Stimulated activated CD4-positive, alpha-beta T cell treated with anti-CD3 and anti-CD28 coated beads, Interleukin-1b, Interleukin-23, amount 100 ng/mL, for 48 hours (primary cell): ENCODE results near the gene BTD.
"Not testable (repeated sequence)": the region's sequence is repeated elsewhere in the genome, so short reads cannot be mapped to it uniquely, and the experiment has no call there.

Experiments
- DNase-seq: peaks from one replicate; pipeline ENCODE4 v3.0.0-alpha.2; 2020

BTD gene, protein sequence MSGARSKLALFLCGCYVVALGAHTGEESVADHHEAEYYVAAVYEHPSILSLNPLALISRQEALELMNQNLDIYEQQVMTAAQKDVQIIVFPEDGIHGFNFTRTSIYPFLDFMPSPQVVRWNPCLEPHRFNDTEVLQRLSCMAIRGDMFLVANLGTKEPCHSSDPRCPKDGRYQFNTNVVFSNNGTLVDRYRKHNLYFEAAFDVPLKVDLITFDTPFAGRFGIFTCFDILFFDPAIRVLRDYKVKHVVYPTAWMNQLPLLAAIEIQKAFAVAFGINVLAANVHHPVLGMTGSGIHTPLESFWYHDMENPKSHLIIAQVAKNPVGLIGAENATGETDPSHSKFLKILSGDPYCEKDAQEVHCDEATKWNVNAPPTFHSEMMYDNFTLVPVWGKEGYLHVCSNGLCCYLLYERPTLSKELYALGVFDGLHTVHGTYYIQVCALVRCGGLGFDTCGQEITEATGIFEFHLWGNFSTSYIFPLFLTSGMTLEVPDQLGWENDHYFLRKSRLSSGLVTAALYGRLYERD

GRCh38 chr3:15601399-15602145 is at the start of gene BTD, which contains the start of gene HACL1:
TSS of gene BTD (plus strand) at chr3:15601745. CDS start at chr3:15635440, 33,695 bp downstream.
TSS of gene HACL1 (minus strand) at chr3:15601569. CDS start at chr3:15601463, 106 bp downstream.
- peak; percentile 99 for DNase-seq

DNA sequence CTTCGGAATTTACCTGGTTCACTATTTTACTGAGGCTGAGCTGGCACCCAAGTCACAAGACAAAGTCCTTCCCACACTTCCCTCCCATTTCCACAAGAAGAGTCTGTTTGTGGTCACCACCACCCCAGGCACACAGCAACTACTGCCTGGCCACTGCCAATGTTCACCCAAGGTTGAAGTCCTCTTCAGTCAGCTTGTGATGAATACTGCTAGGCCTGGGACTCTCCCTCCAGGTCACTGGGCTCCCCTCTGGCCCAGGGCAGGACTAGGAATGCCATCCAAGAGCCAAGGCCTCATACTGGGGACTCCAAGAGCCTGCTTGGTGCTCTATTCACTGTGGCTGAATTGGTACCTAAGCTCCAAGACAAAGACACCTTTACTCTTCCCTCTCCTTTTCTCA is 49.6 kb upstream of the BTD start:
- DNase-seq, result no peak

DNA sequence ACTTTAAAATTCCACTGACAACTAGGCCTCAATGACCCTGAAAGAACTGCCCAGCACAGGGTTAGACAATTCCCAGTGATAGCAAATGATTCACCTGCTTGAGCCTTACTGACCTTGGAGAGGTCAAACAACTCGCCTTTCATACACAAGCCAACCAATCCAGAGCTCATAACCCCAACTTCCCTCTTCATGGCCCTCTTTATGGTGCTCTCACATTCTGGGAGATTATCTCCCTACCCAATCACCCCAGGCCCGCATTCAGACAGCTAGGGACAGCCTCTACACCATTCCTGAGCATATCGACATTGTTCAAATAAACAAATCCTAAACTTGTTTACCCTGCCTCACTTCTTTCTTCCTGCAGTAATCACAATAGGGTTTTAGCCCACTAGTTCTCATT is 47.8 kb upstream of the BTD start:
- DNase-seq, result no peak

DNA sequence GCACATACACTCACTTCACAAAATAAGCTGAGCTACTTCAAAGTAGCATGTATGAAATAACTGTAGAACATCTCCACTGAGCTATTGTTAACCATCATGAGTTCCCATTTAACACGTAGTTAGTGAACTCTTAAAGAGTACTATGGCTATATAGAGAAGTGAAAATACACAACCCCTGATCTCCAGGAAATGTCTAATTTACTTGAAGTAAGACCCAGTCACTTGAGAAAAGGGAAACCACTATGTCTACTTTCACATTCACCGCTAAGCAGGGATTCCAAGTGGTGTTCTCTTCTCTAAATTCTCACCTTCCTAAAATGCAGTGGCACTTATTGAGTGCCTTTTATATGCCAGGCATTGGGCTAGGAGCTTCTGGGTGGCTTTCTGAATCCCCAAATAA is 45.0 kb upstream of the BTD start:
- no peak for DNase-seq

GRCh38 chr3:15557511-15557946 is 44.0 kb upstream of the BTD start:
- peak; percentile 37 for DNase-seq

DNA sequence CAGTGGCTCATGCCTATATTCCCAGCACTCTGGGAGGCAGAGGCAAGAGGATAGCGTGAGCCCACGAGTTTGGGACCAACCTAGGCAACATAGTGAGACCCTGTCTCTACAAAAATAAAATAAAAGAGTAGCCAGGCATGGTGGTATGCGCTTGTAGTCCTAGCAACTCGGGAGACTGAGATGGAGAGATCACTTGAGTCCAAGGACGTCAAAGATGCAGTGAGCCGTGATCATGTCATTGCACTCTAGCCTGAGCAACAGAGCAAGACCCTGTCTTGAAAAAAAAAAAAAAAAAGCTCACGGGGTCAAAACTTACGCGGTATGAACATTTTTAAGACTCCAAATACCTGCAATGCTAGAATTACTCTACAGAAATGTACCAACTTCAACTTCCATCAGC is 43.0 kb upstream of the BTD start:
- DNase-seq, result no peak

GRCh38 chr3:15562560-15562959 is 39.0 kb upstream of the BTD start:
- DNase-seq, result no peak

DNA sequence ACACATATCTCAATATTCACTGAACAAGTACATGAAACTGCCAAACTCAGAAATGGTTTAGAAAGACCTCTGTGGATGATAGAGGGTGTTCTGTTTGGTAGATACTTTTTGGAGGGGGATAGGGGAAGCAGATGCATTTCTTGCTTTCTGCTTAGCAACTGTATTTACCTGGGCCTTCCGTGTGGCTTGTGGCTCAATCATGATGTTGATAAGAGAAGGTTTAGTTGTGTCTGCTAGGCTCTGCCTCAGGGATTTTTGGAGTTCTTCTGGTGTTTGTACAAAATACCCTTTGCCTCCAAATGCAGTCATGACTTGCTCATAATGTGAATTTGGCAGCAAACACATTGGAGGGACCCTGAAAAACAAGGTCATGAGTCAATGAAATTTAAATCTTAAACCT is 38.4 kb upstream of the BTD start:
- DNase-seq, result no peak

DNA sequence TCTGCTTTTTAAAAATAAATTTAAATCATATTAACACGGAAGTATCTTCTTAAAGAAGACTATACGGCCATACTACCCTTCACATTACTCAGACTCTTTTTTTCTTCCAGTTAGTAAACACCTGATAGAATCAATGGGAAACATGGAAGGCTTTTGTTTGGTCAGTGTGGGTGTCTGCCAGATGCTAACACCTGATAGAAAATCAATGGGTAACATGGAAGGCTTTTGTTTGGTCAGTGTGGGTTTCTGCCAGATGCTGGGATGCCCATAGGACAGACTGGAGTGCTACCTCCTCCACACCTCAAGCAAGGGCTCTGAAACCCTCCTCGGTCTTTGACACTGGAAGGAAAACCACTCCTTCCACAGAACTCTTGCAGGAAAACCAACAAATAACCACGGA is 29.4 kb upstream of the BTD start:
- DNase-seq, result no peak

DNA sequence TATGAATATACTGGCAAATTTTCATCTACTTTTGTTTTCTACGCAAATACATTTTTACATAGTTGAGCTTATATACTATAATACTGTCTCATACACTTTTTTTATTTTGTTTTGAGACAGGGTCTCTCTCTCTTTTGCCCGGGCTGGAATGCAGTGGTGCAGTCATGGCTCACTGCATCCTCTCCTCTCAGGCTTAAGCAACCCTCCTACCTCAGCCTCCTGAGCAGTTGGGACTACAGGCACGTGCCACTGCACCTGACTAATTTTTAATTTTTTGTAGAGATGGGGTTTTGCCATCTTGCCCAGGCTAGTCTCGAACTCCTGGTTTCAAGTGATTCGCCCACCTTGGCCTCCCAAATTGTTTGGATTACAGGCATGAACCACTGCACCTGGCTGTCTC is 26.1 kb upstream of the BTD start:
- no peak for DNase-seq

DNA sequence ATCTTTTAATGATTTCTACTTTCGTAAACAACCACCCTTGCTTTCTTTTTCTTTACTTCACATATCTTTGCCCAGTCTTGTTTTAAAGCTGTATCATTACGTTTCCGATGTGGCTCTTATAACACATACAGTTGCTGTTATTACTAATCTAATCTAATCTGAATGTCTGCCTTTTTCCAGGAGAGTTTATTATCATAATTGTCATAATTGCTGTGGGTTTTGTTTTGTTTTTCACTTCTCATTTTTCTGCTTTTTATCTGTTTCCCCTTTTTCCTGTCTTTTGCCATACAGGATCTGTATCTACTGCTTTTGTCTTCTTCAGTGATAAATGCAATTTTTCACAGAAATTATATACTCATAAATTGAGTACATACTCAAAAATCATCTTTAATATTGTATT is 25.1 kb upstream of the BTD start:
- no peak for DNase-seq

DNA sequence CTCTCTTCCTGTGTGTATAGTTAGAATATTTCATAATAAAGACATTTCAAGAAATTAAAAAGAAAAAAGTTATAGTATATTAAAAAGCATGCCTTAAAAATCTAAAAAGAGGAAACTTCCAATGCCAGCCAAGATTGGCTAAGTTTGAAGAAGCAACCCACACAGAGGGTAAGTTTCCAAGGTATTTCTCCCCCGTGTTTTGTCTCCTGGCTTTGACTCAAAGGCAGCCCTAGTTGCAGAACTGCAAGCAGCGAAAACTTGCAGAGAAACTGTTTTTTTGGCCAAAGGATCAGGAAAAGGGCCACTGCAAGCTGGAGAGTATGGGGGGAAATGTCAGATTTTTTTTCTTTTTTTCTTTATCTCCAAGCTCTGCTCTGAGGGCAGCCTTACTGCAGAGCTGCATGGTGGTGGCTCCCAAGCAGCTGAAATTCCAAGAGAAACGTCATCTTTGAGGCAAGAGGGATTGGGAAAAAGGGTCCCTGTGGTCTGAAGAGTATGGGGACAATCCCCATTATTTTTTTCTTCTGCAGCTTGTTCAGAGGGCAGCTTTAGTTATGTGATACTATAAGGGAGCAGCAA is 23.2 kb upstream of the BTD start:
- DNase-seq, result no peak

DNA sequence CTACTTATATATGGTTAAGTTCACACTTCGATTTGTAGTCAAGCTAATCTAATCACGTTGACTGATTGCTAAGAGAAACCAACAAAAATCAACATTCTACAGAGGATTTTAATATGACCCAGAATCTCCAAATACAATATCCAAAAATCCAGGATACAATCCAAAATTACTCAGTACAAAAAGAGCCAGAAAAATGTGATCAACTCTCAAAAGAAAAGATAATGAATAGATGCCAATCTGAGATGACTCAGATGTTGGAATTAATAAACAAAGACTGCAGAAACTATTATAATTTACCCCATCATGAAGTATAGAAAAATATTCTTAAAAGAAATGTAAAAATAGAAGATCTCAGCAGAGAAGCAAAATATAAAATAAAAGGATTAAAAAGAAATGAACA is 22.5 kb upstream of the BTD start:
- DNase-seq, result no peak

- DNase-seq, result no peak
These were observed 19.8 kb upstream of the BTD start for GRCh38 chr3:15581471-15582394.

DNA sequence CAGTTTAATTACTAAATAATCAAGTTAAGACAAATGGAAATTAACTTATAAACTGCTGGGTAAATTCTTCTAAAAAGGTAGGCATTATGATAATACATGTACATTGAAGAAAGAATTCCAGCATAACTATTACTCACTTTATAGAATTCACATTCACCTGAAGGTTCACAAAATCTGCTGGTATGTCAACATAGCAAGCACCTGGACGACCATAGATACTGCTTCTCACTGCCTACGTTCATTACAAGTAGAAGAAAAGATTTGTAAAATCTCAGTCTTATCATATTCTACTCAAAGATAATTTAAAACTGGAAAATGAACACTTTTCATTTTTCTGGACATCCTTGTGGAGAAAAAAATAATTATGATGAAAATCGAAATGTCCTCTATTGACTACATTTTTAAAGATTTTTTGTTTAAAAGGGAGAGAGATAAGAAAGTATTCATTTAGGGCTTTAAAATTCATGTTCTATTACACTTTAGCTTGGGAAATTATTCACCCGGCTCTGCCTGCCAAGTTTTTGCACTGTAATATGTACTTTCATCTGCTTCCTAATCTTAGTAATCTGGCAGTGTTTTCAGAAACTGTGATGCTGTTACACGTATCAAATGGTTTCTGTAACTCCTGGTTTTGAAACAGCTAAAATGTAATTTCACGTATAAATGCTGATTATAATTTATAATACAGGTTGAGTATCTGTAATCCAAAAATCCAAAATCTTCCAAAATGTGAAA is 16.3 kb upstream of the BTD start:
- DNase-seq, result no peak

GRCh38 chr3:15591242-15591641 is 10.3 kb upstream of the BTD start:
- no peak for DNase-seq

DNA sequence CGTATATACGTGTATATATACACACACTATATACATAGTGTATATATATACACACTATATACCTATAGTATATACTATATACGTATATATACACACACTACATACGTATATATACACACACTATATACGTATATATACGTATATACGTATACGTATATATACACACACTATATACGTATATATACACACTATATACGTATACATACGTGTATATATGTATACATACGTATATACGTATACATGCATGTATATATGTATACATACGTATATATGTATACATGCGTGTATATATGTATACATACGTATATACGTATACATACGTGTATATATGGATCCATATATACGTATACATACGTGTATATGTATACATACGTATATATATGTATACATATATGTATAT is 9.6 kb upstream of the BTD start:
- no peak for DNase-seq

- no peak for DNase-seq
These were observed 8.6 kb upstream of the BTD start for GRCh38 chr3:15592968-15593367.

DNA sequence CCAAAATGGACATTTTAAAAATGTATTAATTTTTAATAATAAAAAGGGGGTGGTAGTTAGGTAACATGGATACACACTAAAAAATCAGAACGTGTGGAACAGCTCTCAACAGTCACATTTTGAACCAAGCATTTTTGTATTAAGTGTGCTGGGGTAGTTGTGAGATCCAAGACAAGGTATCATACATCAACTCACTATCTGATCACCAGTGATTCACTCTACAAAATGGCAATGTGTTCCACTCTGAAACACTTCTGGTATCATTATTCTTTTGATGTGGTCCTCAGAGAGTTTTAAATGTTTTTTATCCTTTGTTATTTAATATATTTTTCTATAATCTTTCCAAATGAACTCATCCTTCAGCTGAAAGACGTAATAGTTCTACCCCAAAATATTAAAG is 5.6 kb upstream of the BTD start:
- no peak for DNase-seq

GRCh38 chr3:15601046-15601398 is 523 bp upstream of the BTD start:
- no peak for DNase-seq

DNA sequence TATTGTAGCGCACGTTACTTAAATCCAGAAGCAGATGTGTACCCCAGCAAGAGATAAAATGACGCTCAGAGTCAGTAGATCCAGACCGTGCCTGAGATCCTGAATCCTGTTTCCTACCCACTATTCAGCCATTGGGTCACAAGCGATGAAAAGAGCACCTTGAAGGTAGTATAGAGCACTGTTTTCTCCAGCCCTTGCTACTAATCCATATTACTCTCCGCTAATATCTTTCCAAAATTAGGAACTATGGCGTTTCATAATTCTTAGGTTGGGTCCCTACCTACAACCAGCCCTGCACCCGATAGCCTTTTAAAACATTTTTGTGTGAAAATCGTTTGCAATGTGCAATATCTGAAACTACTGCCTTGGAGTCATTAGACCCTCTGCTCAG is 596 bp downstream of the BTD start:
- no peak for DNase-seq

GRCh38 chr3:15602816-15603215 is 1.3 kb downstream of the BTD start:
- DNase-seq, result not testable (repeated sequence)
